DMS79 treated with DMSO at 0.1 percent for 48 hours (cell line): ENCODE results near the gene DLG1.

Experiments used
- DNase-seq: peaks from one replicate; lab custom pipeline; 2025; lab: John Stamatoyannopoulos, UW

DLG1 gene

DNA sequence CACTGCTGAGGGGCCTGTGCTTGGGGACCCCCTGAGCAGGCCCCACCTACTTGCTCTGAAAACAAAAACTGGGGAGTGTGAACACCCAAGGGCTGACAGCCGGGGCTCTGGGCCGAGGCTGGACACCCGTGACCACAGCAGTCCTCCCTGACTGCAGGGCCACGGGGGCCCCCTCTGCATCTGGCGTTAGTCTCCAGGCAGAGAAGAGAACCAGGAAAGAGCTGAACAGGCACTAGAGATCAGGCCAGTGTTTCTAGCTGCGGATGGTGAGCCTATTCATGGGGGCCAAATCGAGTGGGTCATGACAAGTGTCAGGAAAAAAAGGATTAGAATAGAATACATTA lies 285.9 kb downstream of the DLG1 start:
- no peak for DNase-seq

DNA sequence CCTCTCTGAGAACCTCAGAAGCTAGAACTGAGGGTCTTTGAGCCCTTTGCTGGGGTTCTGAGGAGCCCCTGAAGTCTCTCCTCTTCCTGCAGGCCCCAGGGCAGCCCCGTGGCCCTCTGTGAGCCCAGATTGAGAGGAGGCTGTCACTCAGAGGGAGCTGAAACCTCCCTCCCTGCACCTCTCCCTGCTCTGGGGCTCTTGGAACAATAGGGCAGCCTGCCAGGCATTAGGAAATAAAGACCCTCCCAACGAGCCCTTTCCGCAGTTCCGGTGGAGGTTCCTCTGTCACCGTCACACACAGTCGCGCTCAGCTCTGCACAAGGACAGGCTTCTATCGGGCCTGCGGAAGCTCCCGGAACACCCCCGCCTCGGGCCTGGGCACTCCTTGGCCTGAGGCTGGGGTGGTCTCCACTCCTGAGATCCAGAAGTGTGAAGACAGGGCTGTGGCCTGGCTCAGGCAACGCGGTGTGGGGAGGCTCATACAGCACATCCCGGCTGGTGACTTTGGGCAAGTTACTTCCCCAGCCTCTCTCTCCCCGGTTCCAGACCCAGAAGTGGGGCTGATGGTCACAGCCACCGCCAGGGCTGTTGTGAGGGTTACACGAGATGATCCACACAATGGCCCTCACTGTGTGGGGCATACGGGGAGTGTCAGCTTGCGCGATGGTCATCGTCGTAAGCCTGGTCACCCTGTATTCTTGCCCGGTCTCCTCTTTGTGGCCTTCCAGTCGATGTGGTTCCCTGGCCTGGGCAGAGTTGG lies 286.5 kb downstream of the DLG1 start:
- no peak for DNase-seq

DNA sequence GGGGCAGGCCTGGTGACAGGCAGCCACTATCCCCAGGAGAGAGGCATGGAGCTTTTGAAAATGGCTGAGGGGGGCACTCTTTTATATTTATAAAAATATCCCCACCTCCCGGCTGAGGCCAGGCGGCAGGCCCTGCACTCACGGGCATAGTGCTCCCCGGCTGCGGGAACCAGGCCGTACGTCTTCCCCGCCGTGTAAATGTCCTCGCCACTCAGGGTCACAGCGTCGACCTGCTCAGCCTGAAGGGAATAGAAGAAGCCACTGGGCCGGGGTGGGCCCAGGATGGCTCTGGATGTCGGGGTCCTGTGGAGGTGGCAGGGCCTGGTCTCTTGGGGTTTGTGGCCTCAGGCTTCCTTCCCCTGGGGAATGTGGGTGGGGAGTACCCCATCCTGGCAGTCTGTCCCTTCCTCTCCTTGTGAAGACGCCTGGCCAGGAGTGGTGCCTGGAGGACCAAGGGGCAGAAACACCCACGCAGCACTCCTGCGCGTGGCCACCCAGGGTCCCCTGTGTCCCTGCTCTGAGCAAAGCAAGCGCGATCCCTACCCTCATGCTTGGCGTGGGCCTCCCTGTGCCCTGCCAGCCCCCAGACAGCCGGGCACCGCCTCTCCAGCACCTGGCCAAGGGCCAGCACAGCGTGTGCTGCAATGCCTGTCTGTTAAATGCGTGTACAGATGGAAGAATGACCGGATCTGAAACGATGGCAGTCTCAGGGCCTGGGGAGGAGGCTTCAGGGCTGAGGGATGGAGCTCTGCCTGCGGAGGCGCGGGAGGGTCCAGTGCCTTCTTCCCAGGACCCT lies 287.7 kb downstream of the DLG1 start:
- no peak for DNase-seq

DNA sequence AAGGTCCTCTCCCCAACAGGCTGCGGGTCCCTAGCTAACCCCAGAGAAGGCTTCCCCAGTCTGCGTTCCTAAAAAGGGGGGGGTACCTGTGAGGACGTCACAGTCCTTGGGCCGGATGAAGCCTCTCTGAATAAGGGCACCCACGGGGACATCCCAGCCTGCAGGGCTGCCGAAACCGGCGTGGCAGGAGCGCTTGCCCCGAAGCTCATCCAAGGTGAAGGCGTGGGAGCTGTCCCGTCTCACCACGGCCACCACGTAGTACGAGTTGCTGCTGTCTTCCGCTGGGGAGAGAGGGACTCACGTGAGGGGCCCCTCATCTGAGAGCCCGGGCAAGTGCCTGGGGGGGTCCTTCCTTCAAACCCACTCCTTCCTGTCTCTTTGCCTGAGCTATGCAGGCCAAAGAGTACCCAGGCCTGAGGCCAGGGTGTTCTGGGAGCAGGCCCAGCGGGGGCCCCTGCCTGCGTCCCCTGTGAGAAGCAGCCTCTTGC lies 288.8 kb downstream of the DLG1 start:
- DNase-seq: no peak

DNA sequence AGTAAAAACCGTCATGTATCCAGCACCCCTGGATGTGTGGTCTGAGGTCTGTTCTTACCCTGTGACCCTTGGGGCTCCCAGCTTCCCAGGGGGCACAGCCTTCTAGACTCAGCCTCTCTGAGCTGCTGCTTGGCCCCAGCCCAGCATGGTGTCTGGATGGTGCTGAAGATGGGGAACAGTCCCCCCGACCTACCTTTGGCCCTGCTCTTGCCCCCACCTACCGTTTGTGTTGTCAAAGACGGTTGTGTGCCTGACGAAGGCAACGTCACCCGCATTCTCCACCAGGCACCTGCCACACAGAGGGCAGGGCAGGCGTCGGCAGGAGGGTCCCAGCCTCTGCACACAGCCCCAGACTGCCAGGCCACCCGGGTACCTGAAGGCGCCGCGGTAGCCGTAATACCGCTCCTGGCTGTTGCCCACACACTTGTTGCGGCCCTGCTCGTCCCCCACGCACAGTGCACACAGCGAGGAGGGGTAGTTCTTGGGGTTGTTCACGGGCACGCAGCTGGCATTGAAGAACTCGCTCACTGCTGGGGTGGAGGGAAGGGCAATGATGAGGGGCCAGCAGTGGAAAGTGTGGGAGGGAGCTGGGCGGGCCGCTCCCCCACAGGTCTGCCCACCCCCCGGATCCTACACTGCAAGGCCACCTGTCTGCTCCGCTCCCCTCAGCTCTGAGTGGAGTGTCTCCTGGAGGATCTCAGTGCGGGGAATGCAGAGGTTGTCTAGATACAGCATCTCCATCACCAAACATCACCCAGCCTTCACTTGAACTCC lies 289.8 kb downstream of the DLG1 start:
- no peak for DNase-seq

DNA sequence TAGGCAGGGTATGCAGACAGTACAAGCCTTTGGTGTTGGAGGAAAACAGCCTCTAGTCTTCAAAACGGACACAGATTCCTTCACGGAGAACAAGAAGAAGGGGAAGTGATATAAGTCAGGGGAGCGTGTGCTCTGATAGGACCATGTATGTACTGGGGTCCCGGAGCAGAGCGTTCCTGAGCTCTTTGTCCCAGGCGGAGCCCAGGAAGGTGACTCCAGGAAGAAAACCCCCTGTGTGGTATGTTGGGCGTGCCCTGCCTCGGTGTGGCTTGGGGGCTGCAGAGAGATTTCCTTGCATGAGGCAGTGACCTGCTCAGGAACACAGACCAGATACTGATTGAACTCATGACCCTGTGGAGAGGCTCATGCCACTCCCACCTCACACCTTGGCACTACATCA lies 290.5 kb downstream of the DLG1 start:
- no peak for DNase-seq

DNA sequence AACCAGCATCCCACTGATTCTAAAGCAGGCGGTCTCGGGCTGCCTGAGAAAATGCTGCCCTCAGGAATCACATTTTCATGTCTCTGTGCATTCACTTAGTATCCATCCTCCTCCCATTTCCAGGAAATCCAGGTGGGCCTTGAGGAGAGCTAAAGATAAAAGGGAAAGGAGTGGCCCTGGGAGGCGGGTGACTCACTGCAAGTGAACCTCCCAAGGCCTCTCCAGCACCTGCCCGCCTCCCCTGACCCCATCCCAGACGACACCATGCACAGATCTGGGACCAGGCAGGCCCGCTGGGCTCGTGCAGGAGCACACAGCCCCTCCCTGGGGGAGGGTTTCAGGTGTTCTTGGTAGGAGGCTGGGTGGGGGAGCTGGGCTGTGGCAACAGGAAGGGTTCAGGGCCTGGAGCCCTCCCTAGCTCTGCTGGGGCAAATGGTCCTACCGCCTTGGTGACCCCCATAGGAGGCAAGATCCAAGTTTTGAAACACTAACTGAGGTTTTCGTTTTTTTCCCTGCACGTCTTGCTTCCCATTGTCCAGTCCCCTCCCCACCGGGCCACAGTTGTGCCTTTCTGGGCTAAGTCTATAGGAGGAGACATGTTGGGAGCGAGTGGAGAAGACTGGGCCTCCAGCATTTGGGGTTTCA lies 291.0 kb downstream of the DLG1 start:
- no peak for DNase-seq

DNA sequence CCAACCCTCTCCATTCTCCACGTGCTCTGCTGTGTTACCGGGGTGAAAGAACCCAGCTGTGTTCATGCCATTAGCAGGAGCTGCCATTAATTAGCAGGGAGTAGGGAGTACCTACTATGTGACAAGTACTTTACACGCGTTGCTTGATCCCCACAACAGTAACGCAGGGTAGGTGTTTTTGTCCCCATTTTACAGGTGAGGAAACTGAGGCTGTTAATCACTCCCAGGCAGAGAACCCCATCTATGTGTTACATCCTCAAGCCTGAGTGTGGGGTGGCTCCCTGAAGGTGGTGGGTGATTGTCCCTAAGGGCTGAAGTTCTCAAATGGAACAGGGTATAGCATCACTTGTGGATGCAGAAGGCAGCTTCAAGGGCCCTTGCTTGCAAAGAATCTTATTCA lies 291.6 kb downstream of the DLG1 start:
- DNase-seq: no peak

DNA sequence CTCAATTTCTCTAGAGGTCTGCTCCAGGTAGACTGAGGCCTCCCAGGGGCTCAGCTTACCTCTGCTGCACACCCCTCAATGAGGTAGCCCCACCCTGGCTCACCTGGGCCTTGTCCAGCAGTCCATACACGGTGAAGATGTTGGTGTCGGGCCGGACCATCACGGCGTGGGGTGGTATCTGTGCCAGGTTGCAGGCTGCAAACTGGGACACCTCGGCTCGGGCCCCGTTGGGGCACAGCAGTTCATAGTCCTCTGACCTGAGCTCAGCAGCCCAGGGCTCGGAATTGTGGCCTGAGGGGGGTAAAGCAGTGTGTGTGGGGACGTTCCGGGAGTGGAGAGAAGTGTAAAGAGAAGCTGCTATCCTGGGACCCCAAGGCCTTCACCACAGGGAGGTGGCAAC lies 292.0 kb downstream of the DLG1 start:
- DNase-seq: no peak

DNA sequence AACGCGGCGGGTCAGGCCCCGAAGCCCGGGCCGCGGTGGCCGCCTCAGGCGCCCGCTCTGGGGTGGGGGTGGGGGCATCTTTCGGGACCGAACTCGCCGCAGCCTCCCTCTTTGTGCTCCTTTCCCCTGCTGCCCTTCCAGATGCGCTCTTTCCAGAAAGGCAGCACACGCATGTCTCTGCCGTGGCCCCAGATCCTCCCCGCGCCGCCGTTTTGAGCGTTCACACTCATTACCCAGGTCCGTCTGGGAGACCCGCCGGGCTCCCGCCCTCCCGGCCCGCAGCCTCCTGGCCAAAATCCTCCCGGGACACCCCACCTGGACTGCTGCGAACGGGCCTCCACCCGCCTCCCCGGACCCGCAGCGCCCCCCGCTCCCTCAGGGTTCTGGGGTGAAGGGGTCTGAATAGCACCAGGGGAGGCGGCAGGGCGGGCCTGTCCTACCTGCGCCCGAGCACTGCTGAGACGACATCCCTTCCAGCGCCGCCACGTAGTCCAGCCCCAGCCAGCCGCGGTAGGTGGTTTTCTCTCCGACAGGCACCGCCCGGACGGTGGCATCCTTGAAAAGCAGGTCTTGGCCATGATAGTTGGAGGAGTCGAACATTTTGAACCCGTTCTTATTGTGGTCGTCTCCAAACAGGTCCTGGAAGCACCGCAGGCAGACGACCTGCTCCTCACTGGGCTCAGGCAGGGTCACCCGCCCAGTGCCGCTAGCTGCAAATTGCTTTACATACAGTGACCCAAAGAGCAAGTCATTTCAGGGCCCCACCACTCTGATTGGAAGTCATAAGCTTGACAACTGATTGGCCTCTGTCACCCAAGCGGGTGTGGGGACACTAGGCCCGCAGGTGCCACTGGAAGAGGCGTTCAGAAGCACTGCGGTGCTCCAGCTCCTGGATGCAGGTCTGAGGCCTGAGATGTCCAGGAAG lies 294.7 kb downstream of the DLG1 start:
- peak; percentile 89 for DNase-seq

DNA sequence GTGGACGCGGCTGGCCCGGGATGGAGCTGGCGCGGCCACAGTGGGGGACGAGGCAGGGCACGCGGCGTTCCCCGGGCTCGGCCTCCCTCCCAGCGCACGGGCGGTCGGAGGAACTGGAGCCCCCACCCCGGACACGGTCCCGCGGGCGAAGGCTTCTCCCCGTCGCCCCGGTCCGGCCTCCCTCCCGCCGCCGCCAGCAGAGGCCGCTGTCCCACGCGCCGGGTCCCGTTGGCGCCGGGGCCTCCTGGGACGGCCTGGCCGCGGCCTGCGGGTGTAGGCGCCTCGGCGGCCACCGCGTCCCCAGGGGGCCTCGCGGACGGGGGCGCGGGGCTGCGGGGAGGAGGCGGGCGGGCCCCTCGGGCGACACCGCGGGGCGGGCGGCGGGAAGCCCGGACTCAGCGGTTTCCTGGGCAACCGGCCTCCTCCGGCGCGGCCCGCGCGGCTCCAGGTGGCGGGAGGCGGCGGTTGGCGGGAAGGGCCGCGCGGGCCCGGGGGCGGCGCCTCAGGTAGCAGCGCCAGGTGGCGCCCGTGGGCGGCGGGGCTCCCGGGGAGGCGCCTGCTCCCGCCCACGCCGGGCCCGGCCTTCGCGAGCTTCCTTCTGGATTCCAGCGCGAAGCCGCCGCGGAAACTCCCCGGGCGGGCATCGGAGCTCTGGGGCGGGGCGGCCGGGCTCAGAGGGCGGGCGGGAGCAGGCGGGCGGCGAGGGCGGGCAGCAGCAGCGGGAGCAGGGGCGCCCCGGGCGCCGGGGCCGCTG lies 295.5 kb downstream of the DLG1 start:
- DNase-seq: peak; percentile 65

DNA sequence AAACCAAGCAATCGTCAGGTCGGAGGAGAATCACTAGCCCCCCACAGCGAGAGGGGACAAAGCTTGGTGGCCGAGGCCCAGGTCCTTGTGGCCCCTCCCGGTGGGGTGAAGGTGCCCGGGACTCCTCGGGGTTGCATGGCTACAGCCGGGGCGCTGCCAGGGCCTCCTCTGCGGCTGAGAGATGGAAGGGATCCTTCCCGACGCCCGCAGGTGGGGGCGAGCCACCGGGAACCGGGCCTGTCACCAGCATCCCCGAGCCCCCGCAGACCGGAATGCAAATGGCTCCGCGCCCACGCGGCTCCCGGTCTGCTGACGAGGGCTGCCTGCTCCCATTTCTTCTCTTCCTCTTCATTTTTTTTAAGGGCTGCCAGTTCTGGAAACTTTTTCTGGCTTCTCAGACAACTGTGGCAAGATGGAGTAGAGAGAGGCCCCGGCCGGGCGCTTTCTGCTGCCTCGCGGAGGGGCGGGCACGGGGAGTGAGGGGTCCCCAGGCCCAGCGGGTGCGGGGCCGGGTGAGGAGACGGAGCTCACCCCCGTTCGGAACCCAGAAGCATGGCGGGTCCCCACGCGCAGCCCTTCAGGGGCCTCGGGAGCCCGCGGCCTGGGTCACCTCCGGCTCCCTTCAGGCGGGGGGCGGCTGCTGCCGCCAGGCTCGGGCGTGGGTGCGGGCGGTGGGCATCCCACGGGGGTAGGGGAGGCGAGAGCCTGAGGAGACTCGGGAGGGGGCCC lies 296.3 kb downstream of the DLG1 start:
- DNase-seq: no peak

DNA sequence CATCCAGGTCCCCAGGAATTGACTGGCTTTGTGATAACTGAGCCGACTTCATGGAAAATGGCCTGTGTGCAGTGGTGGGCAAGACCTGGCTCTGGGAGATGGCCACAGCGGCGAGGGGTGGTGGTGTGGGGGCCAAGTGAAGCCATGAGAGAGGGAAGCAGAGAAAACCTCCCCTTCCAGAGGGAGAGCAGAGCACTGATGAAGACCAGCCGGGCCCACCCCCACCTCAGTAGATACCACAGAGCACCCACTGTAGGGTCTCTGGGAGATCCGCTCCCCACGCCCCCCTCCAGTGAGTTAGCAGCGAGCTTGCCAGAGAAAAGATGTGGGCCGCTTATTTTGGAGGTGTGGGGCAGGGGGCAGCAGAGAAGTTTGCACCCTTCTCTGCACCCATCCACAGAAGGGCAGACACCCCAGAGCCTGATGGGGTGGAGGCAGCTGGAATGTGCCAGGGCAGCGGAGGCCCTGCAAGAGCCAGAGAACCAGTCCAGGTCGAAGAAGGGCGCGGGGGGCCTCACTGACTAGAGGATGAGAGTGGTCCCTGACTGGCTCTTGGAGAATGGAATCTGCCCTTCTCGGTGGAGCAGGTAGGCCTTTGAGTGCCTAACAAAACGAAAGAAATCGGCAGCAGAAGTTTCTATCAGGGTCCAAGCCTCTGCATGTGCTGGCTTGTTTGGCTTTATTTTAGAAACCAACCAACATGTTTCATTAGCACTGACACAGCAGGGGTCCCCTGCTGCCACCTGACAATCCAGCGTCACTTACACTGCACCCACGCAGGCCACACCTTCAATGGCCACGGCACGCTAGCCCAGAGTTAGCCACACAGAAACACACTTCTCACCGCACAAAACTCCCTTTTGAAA lies 297.1 kb downstream of the DLG1 start:
- DNase-seq: no peak

DNA sequence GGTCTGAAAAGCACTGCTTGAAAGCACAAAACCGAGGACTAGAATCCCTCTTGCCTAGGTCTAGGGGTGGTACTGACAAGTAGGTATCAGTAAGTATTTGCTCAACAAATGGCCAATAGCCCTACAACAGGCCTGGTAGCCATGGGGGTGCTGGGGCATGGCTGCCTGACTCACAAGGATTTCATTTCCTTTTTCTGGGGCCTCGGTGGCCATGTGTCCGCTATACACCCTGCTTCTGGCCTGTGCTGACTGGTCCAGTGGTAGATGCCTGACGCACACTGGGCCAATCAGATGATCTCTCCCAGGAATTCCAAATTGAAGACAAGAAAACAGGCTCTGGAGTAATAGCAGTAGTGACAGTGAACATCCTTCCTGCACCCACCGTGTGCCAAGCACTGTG lies 298.2 kb downstream of the DLG1 start:
- no peak for DNase-seq

DNA sequence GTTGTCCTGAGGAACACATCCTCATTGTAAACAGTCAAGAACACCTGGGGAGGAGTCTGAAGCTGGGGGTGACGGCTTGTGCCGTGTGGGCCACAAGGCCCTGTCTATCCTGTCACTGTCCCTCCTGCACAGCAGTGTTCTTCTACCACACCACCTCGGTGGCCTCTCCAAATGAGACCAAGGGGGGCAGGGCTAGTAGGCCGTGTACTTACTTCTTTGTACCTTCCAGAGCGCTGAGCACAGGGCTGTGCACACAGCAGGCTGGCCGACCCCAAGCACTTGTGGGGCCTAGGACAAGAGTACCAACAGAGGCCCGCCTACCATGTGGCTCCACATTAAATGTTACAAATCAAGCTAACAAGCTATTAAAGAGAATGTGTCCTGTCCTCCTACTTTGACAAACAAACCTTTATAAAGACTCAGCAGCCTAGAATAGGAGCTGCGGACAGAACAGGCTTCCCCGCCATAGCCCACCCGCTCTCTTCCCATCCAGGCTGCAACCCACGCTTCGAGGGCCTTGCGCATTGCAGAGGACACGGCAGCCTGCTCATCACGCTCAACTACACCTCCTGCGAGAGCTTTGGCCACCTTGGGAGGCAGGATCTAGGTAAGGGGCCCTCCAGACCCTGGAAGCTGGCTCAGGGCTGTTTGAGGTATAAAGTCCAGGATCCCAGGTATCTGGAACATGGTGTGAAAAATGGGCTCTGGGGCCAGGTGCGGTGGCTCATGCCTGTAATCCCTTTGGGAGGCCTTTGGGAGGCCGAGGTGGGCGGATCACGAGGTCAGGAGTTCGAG lies 299.2 kb downstream of the DLG1 start:
- no peak for DNase-seq

DNA sequence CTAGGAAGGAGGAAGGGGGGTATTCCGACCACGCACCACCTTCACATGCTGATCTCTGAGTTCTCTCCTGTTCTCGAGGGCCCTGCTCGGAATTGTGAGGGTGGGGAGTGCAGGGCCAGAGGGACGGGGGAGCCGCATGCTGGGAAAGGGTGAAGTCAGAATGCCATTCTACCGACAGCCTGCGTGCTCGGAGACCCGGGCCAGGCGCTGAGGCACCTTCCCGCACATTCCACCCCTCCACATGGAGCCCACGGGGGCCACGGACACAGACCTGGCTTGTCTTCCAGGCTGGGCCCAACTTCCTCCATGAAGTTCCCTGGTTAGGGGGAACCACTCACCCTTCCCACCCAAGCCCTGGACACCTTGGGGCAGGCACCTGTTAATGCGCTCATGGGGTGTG lies 301.1 kb downstream of the DLG1 start:
- no peak for DNase-seq

DNA sequence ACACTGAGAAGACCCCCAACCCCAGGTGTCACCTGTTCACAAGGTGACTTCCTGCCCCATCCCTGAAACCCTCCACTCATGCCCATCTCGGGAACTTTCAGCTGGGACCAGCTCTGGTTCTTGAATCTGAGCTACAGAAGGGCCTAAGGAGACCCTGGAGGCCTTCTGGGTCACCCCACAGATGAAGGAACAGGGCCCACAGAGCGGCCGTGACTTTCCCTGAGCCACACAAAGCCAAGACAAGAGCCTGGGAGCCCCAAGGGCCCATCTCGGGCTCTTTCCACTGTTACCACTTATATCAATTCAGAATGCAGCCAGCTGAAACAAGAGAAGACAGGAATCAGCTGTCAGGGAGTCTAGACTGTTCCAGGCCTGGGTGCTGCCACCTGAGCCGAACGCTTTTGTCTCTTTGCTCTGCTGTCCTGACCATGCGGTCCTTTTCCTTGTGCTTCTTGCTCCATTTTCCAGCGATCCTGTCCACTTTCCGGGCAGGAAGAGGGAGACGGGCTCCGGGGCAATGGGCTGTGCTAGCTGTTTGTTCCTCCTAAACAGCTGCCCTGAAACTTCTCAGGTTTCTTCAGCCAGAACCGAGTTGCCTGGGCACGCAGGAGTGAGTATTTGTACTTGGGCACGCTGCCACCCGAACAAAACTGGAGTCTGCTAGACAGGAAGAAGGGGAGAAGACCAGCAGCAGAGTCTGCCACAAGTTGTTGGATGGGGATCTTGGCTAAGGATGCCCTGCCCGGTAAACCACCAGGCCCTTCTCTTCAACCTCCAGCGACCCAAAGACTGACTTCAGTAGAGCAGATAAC lies 301.8 kb downstream of the DLG1 start:
- DNase-seq: peak; percentile 99
